T47D (cell line): ENCODE data around the gene GPRC5A.

ENCODE experiments used
- DNase-seq, 2 experiments: peaks; one replicate each; pipeline versions ENCODE4 v3.0.0 to v3.0.0-alpha.2; 2011 to 2012; ENCODE audit warnings: low read depth in 1 of 2, low spot score in 1 of 2
- JUND ChIP-seq: IDR thresholded peaks from 2 replicates; pipeline ENCODE4 v1.6.1; 2012; ENCODE audit warnings: low read depth
- in situ Hi-C: cut with HindIII; loops from 2 replicates; pipeline ENCODE4 v1.10.0; 2016; ENCODE audit warnings: low sequenced_read_pairs, low pct_unique_long_range_greater_than_20kb

The GPRC5A gene

GRCh38 chr12:12893438-12893837, 2.1 kb downstream of the GPRC5A start:
- DNase-seq: no peak
- TF ChIP-seq JUND: no peak
- in situ Hi-C loops: no loop called here

DNA sequence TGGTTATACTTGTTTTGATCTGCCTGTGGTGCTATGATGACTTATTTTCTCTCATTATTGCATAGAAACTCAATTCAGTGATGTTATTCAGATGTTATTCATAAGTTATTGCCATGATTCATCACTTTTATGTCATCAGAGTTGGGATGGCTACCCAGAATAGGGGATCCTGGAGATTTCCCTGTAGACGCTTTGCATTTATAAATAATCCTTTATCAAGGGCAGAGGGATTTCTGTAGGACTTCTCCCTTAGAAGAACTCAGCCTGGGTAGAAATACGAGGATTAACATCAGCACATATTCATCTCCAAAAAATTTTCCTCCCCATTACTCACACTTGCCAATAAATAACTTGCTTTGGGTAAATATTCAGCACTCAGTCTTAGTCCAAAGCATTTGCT, 4.9 kb downstream of the GPRC5A start:
- DNase-seq: no peak
- in situ Hi-C loops: no loop called here
- TF ChIP-seq JUND: no peak

GRCh38 chr12:12897302-12897701, 5.9 kb downstream of the GPRC5A start:
- in situ Hi-C loops: no loop called here
- TF ChIP-seq JUND: no peak
- DNase-seq: no peak

- no peak for TF ChIP-seq JUND
These were observed 6.9 kb downstream of the GPRC5A start for GRCh38 chr12:12898136-12898717.

GRCh38 chr12:12898911-12899511, 7.6 kb downstream of the GPRC5A start:
- no peak for TF ChIP-seq JUND
- in situ Hi-C loops: no loop called here
- no peak for DNase-seq

More at GRCh38 chr12:12898136-12898717, 6.9 kb downstream of the GPRC5A start:
- in situ Hi-C loops: no loop called here
- no peak for DNase-seq

GRCh38 chr12:12899530-12900380, 8.4 kb downstream of the GPRC5A start:
- DNase-seq: no peak
- no peak for TF ChIP-seq JUND
- in situ Hi-C loops: no loop called here

- in situ Hi-C loops: no loop called here
- DNase-seq: no peak
- no peak for TF ChIP-seq JUND
These were observed 9.4 kb downstream of the GPRC5A start for GRCh38 chr12:12900786-12901157.

DNA sequence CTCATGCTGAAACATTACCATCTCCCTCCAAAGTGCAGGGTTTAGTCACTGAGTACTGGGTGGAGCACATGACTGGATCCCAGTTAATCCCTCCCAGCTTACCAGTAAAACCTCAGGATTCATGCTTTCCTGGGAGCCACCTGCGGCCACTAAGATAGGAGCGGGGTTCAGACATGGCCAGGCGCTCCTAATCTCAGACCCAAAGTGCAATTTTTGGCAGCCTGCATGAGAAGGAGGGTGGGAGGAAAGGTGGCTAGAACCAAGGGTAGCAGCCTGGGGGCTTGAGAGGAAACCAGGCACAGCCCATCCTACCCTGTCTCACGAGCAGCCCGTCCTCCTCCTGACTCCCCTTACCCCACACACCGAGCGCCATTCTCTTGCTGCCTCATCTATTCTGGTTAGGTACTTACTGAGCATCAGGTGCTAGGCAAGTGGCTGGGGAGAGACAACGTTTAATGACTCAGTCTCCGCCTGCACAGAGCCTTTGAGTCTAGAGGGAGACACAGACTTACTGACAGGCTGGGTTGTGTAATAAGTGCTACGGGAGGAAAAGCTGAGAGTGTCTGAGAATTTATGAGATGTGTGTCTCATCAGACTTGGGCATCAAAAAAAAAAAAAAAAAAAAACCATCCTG, 9.9 kb downstream of the GPRC5A start:
- no peak for DNase-seq
- in situ Hi-C loops: no loop called here
- TF ChIP-seq JUND: no peak

DNA sequence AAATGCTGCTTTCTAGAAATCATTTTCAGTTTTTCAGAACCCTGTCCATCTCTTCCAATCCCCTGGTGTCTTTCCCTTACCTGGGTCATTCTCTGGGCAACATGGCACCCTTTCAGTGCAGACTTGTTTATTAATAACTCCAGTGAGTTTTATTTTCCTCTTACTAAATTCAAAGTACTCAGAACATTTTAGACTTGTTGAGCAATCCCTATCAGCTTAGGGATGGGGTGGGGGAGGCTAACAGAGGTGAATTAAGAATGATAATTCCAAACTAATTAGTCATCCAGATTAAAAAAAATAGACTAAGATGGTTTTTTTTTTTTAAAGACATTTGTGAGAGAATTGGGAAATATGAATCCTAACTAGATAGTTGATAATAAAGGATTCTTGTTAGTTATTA, 10.7 kb downstream of the GPRC5A start:
- no peak for TF ChIP-seq JUND
- no peak for DNase-seq
- in situ Hi-C loops: no loop called here

- in situ Hi-C loops: no loop called here
- no peak for TF ChIP-seq JUND
- no peak for DNase-seq
These were observed 12.6 kb downstream of the GPRC5A start for GRCh38 chr12:12903642-12904609.

- in situ Hi-C loops: no loop called here
These were observed 16.2 kb downstream of the GPRC5A start for GRCh38 chr12:12907552-12907951.

DNA sequence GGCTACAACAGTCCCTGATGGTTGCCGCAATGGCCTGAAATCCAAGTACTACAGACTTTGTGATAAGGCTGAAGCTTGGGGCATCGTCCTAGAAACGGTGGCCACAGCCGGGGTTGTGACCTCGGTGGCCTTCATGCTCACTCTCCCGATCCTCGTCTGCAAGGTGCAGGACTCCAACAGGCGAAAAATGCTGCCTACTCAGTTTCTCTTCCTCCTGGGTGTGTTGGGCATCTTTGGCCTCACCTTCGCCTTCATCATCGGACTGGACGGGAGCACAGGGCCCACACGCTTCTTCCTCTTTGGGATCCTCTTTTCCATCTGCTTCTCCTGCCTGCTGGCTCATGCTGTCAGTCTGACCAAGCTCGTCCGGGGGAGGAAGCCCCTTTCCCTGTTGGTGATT, 16.9 kb downstream of the GPRC5A start:
- in situ Hi-C loops: no loop called here
- TF ChIP-seq JUND: no peak
- DNase-seq: no peak

More at GRCh38 chr12:12907552-12907951, 16.2 kb downstream of the GPRC5A start:
- TF ChIP-seq JUND: no peak
- DNase-seq: no peak
